ENCODE results near the gene ABCC8.

ABCC8 gene

GRCh38 chr11:17472467-17472866, 4.2 kb downstream of the ABCC8 start:
- Histone ChIP-seq H3K4me3 (ENCODE audit: low read depth, low read length) (no peak overlapping the region), H3K9me3 (ENCODE audit: control insufficient read depth, insufficient read depth, low read depth, low read length) (no peaks in the 10 kb centered on the region), H3K36me3 (ENCODE audit: control insufficient read depth in 2 of 2, insufficient read depth in 1 of 2, low read length in 2 of 2) (no peaks in the 10 kb centered on the region), H3K27ac (ENCODE audit: extremely low read depth, low read depth, low read length) (no peak overlapping the region), H3K4me1 (ENCODE audit: control insufficient read depth, insufficient read depth, low read length) (no peaks in the 10 kb centered on the region; the same call in 1 of the 2 replicates)
- TF ChIP-seq ZNF692 (tag by site-specific recombination; IDR thresholded peaks at IDR 0.05): no peak
- peak; percentile 46 for TF ChIP-seq ZIC2 (tag by site-specific recombination; IDR thresholded peaks at IDR 0.05)
- no peak for TF ChIP-seq ZNF48 (tag by site-specific recombination; IDR thresholded peaks at IDR 0.05)
- ChIA-PET CTCF (interaction anchor here (0.6 to 2.3 kb wide), 10 partner anchors 9 to 93 kb away, joined by 3 to 9 read pairs (median 5); partner anchors contain the start of gene KCNJ11), POLR2A (no interaction called here)

GRCh38 chr11:17471501-17471900, 5.1 kb downstream of the ABCC8 start:
- ChIA-PET POLR2A (no interaction called here), CTCF (interaction anchor here (0.7 to 2.0 kb wide), 4 partner anchors 16 to 251 kb away, joined by 3 to 13 read pairs (median 4); no protein-coding TSS in a partner anchor)
- no peak overlapping the region for H3K27ac ChIP-seq (ENCODE audit: extremely low read depth, low read depth, low read length)
- no peak for TF ChIP-seq REPIN1 (tag by site-specific recombination; IDR thresholded peaks at IDR 0.05; ENCODE audit: low read depth)
- TF ChIP-seq PRDM2 (tag by site-specific recombination; IDR thresholded peaks at IDR 0.05; ENCODE audit: borderline replicate concordance): no peak
- no peak for TF ChIP-seq ZBTB44 (tag by site-specific recombination; IDR thresholded peaks at IDR 0.05)
- TF ChIP-seq ZNF585B (tag by site-specific recombination; IDR thresholded peaks at IDR 0.05): no peak
- TF ChIP-seq ZNF202 (tag by site-specific recombination; IDR thresholded peaks at IDR 0.05; ENCODE audit: borderline replicate concordance): no peak
- no peak for TF ChIP-seq ZBTB7A (tag by site-specific recombination; IDR thresholded peaks at IDR 0.05; ENCODE audit: low read depth)
- TF ChIP-seq ZNF148 (tag by site-specific recombination; IDR thresholded peaks at IDR 0.05; ENCODE audit: borderline replicate concordance): no peak
- H3K4me1 ChIP-seq (ENCODE audit: control insufficient read depth, insufficient read depth, low read length): no peaks in the 10 kb centered on the region; the same call in 1 of the 2 replicates
- no peaks in the 10 kb centered on the region for H3K9me3 ChIP-seq (ENCODE audit: control insufficient read depth, insufficient read depth, low read depth, low read length)
- no peaks in the 10 kb centered on the region; a peak in 1 of 3 replicates for H3K36me3 ChIP-seq (ENCODE audit: control insufficient read depth in 2 of 2, insufficient read depth in 1 of 2, low read length in 2 of 2)
- H3K4me3 ChIP-seq (ENCODE audit: low read depth, low read length): no peak overlapping the region
